Stomach (tissue), 4 donors: ENCODE results near the gene PDE8A.

Experiments used
- EP300 ChIP-seq: sonication (generic); formaldehyde crosslinking; IDR thresholded peaks from one replicate; pipeline ENCODE4 v1.6.1; 2017; ENCODE audit warnings: antibody characterized with exemption
- POLR2A ChIP-seq, 4 donors: fragments of 450-650 bp; IDR thresholded peaks; one replicate each; pipeline ENCODE4 v1.6.1; 2016; ENCODE audit warnings: antibody characterized with exemption in 4 of 4, control low read depth in 2 of 4, mild to moderate bottlenecking in 1 of 4, moderate library complexity in 1 of 4
- POLR2AphosphoS5 ChIP-seq, 3 donors: sonication (generic); formaldehyde crosslinking; IDR thresholded peaks; one replicate each; pipeline ENCODE4 v1.6.1; 2016; ENCODE audit warnings: antibody characterized with exemption in 3 of 3
- TF ChIP-seq, protein P1 (sequence below), 7 experiments: fragments of 450-650 bp in 4 of 7; fragments of 200-600 bp in 3 of 7; sonication (generic) in 3 of 7; IDR thresholded peaks; one replicate each; pipeline ENCODE4 v1.5.1; 2016 to 2019; ENCODE audit warnings: antibody characterized with exemption in 7 of 7, control low read depth in 2 of 7, mild to moderate bottlenecking in 1 of 7

DNA sequence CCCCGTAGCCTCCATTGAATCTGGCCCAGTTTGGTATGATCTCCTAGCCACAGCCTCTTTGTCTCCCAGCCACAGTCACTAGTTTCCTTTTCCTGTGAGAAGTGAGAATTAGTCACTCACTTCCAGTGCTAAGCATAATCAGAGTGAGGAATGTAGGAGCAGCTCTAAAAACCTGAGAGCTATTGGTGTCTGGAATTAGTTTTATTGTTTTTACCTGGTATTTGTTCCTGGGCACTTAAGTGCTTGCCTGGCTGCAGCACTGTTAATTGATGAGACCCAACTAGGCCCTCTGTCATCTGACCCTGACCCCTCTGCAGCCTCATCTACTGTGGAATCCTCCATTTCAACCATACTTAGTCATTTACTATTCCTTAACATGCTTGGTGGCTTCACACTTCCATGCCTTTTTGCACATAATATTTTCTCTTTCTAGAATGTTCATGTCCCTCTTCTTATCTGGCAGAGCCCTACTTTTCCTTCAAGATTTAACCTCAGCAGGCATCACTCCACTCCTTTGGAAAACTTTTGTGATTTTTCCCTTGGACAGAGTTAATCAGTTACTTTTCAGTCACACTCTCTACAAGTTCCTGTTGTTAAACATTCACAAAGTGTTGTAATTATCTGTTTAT is 48.8 kb downstream of the PDE8A start:
- TF ChIP-seq, protein P1, sequence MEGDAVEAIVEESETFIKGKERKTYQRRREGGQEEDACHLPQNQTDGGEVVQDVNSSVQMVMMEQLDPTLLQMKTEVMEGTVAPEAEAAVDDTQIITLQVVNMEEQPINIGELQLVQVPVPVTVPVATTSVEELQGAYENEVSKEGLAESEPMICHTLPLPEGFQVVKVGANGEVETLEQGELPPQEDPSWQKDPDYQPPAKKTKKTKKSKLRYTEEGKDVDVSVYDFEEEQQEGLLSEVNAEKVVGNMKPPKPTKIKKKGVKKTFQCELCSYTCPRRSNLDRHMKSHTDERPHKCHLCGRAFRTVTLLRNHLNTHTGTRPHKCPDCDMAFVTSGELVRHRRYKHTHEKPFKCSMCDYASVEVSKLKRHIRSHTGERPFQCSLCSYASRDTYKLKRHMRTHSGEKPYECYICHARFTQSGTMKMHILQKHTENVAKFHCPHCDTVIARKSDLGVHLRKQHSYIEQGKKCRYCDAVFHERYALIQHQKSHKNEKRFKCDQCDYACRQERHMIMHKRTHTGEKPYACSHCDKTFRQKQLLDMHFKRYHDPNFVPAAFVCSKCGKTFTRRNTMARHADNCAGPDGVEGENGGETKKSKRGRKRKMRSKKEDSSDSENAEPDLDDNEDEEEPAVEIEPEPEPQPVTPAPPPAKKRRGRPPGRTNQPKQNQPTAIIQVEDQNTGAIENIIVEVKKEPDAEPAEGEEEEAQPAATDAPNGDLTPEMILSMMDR (IDR thresholded peaks at IDR 0.05) = no peak
- no peak for TF ChIP-seq POLR2A (IDR thresholded peaks at IDR 0.05)
- TF ChIP-seq POLR2AphosphoS5 (IDR thresholded peaks at IDR 0.05) = no peak
- no peak for TF ChIP-seq EP300
